Cardiac muscle cell (in vitro differentiated cells and primary cell): ENCODE results near the gene MNS1. TPM values are rescaled to one million over a fixed set of nuclear protein-coding genes. Genes with fewer than 3 reads are reported as not detected.

Experiments used
- DNase-seq, 2 donors: peaks; one replicate each; pipeline versions ENCODE4 v3.0.0 to v3.0.0-alpha.2; 2010 to 2017; ENCODE audit warnings: low read depth in 1 of 2, low spot score in 1 of 2
- H3K27ac ChIP-seq: fragments of 200-600 bp; sonication (generic); 2 replicates; pipeline ENCODE4 v1.5.1; 2016
- H3K27me3 ChIP-seq: fragments of 200-600 bp; sonication (generic); 2 replicates; pipeline ENCODE4 v1.6.0; 2016; ENCODE audit warnings: control low read depth
- H3K36me3 ChIP-seq: fragments of 200-600 bp; sonication (generic); 2 replicates; pipeline ENCODE4 v1.5.1; 2016; ENCODE audit warnings: control low read depth
- H3K4me1 ChIP-seq: fragments of 200-600 bp; sonication (generic); 2 replicates; pipeline ENCODE4 v1.8.1; 2017; ENCODE audit warnings: low read depth, mild to moderate bottlenecking, mixed run types
- H3K4me3 ChIP-seq: fragments of 200-600 bp; sonication (generic); 2 replicates; pipeline ENCODE4 v1.5.1; 2016; ENCODE audit warnings: mild to moderate bottlenecking
- H3K9me3 ChIP-seq: fragments of 200-600 bp; sonication (generic); 2 replicates; pipeline ENCODE4 v1.5.1; 2017; ENCODE audit warnings: low read depth, mild to moderate bottlenecking, control low read depth
- CTCF ChIP-seq: IDR thresholded peaks from 2 replicates; pipeline ENCODE4 v1.5.1; 2012; ENCODE audit warnings: low read depth, mild to moderate bottlenecking, low read length
- polyA plus RNA-seq: library from polyadenylated mRNA; unstranded; fragments of >200 nt; fragmentation: Nextera tagmentation; extraction: Ambion mirVana; gene quantifications from 2 replicates; pipeline ENCODE4 v1.2.1, GENCODE V29; 2016
- total RNA-seq: library from RNA; depleted of rRNA; stranded (reverse); fragments of >200 nt; gene quantifications from 2 replicates; pipeline ENCODE4 v1.2.3, GENCODE V29; 2016

MNS1 gene
- total and polyA plus RNA-seq, 2 experiments from 2014 or later, result 0.91 to 1.5 TPM

- Histone ChIP-seq H3K36me3 (no peaks in the 10 kb centered on the region), H3K4me1 (no peaks in the 10 kb centered on the region), H3K9me3 (no peaks in the 10 kb centered on the region), H3K27ac (no peak overlapping the region), H3K27me3 (peaks cover 30% of the 10 kb centered on the region), H3K4me3 (no peak overlapping the region)
- no peak for DNase-seq
- no peak for TF ChIP-seq CTCF
Observed at GRCh38 chr15:56473017-56473416, 8.1 kb upstream of the MNS1 start.

GRCh38 chr15:56472278-56472677 is 7.3 kb upstream of the MNS1 start:
- H3K9me3 ChIP-seq, result no peaks in the 10 kb centered on the region
- H3K4me1 ChIP-seq, result no peaks in the 10 kb centered on the region
- H3K27ac ChIP-seq, result no peak overlapping the region
- no peak overlapping the region for H3K4me3 ChIP-seq
- peaks cover 36% of the 10 kb centered on the region for H3K27me3 ChIP-seq
- no peak for DNase-seq
- TF ChIP-seq CTCF, result no peak
- no peaks in the 10 kb centered on the region for H3K36me3 ChIP-seq

GRCh38 chr15:56471440-56472069 is 6.6 kb upstream of the MNS1 start:
- H3K9me3 ChIP-seq, result no peaks in the 10 kb centered on the region
- H3K4me3 ChIP-seq, result no peak overlapping the region
- H3K4me1 ChIP-seq, result no peaks in the 10 kb centered on the region
- peaks cover 37% of the 10 kb centered on the region for H3K27me3 ChIP-seq
- TF ChIP-seq CTCF, result no peak
- DNase-seq, result no peak
- H3K27ac ChIP-seq, result no peak overlapping the region
- no peaks in the 10 kb centered on the region for H3K36me3 ChIP-seq

- Histone ChIP-seq H3K36me3 (no peaks in the 10 kb centered on the region), H3K4me3 (no peak overlapping the region), H3K27ac (no peak overlapping the region), H3K4me1 (no peaks in the 10 kb centered on the region), H3K9me3 (no peaks in the 10 kb centered on the region), H3K27me3 (peaks cover 37% of the 10 kb centered on the region)
- no peak for TF ChIP-seq CTCF
- no peak for DNase-seq
Observed at GRCh38 chr15:56469483-56469882, 4.5 kb upstream of the MNS1 start.

- Histone ChIP-seq H3K4me1 (no peaks in the 10 kb centered on the region), H3K36me3 (no peaks in the 10 kb centered on the region), H3K27ac (no peak overlapping the region), H3K4me3 (no peak overlapping the region), H3K27me3 (peaks cover 37% of the 10 kb centered on the region), H3K9me3 (no peaks in the 10 kb centered on the region)
- no peak for DNase-seq
- no peak for TF ChIP-seq CTCF
Observed at GRCh38 chr15:56468401-56468800, 3.5 kb upstream of the MNS1 start.

- no peak overlapping the region for H3K4me3 ChIP-seq
- DNase-seq, result no peak
- H3K4me1 ChIP-seq, result no peaks in the 10 kb centered on the region
- no peak for TF ChIP-seq CTCF
- H3K27me3 ChIP-seq, result peaks cover 37% of the 10 kb centered on the region
- H3K27ac ChIP-seq, result no peak overlapping the region
- H3K36me3 ChIP-seq, result no peaks in the 10 kb centered on the region
- H3K9me3 ChIP-seq, result no peaks in the 10 kb centered on the region
Observed at GRCh38 chr15:56467616-56468015, 2.7 kb upstream of the MNS1 start.
